HFFc6 (cell line): ENCODE results near the gene AMIGO1. TPM values are rescaled to one million over a fixed set of nuclear protein-coding genes. Genes with fewer than 3 reads are reported as not detected.
A peak's percentile ranks its signal among the peaks of the same experiment; 100 is the strongest.

Experiments used
- DNase-seq: peaks from one replicate; pipeline ENCODE4 v3.0.0-alpha.2; 2018
- H3K27ac Mint-ChIP-seq: 2 replicates; pipeline ENCODE4 v1.8.0; 2020; ENCODE audit warnings: mild to moderate bottlenecking, mixed read lengths
- H3K27me3 Mint-ChIP-seq: 2 replicates; pipeline ENCODE4 v1.8.0; 2021; ENCODE audit warnings: mild to moderate bottlenecking, moderate library complexity, mixed read lengths; ENCODE audit not compliant: insufficient read depth
- H3K36me3 Mint-ChIP-seq: 2 replicates; pipeline ENCODE4 v1.8.0; 2021; ENCODE audit warnings: low read depth, mixed read lengths
- H3K4me1 Mint-ChIP-seq: 2 replicates; pipeline ENCODE4 v1.8.0; 2020; ENCODE audit warnings: low read depth, mixed read lengths
- H3K4me3 Mint-ChIP-seq: 2 replicates; pipeline ENCODE4 v1.8.0; 2020; ENCODE audit warnings: mild to moderate bottlenecking, moderate library complexity, mixed read lengths
- H3K9me3 Mint-ChIP-seq: 2 replicates; pipeline ENCODE4 v1.8.0; 2020; ENCODE audit warnings: mild to moderate bottlenecking, mixed read lengths
- total RNA-seq, 6 experiments: library from RNA; stranded (reverse); fragmentation: NEBNext Ultra II Directional; extraction: Animal tissue kit (Norgen Biotek cat#: 25700); gene quantifications; 2 replicates in 1 of 6; 3 replicates in 5 of 6; pipeline ENCODE4 v1.2.3, GENCODE V29; 2021
- TF ChIP-seq, protein P1 (sequence below): fragments of 200-600 bp; sonication (generic); IDR thresholded peaks from 2 replicates; pipeline ENCODE4 v1.5.0; 2021; ENCODE audit warnings: antibody characterized with exemption, mild to moderate bottlenecking

Gene AMIGO1
- total RNA-seq, 6 experiments from 2014 or later, result 3.0 to 8.3 (median 4.3) TPM

DNA sequence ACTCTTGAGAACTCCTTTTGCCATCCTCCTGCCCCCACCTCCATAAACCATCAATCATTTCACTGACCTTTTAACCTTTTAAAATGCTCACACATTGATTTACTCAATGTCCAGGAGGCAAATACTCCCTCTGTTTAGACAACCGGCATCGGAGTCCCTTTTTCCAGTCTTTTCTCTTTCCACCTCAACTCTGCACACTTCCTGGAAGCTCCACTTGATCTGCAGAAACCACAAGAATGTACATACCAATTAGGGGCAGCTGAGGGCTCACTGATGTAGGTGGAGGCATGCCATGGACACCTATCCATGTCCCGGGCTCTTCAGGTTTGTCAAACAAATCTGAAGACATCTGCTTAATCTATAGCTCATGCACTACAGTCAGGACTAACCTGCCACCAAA is 5.3 kb upstream of the AMIGO1 start:
- Mint-ChIP-seq H3K36me3 (no peaks in the 10 kb centered on the region), H3K4me3 (no peak overlapping the region), H3K9me3 (no peaks in the 10 kb centered on the region), H3K27ac (no peak overlapping the region), H3K4me1 (peaks cover 37% of the 10 kb centered on the region), H3K27me3 (peaks cover 1% of the 10 kb centered on the region)
- TF ChIP-seq, protein P1, sequence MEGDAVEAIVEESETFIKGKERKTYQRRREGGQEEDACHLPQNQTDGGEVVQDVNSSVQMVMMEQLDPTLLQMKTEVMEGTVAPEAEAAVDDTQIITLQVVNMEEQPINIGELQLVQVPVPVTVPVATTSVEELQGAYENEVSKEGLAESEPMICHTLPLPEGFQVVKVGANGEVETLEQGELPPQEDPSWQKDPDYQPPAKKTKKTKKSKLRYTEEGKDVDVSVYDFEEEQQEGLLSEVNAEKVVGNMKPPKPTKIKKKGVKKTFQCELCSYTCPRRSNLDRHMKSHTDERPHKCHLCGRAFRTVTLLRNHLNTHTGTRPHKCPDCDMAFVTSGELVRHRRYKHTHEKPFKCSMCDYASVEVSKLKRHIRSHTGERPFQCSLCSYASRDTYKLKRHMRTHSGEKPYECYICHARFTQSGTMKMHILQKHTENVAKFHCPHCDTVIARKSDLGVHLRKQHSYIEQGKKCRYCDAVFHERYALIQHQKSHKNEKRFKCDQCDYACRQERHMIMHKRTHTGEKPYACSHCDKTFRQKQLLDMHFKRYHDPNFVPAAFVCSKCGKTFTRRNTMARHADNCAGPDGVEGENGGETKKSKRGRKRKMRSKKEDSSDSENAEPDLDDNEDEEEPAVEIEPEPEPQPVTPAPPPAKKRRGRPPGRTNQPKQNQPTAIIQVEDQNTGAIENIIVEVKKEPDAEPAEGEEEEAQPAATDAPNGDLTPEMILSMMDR, result no peak
- DNase-seq, result no peak

DNA sequence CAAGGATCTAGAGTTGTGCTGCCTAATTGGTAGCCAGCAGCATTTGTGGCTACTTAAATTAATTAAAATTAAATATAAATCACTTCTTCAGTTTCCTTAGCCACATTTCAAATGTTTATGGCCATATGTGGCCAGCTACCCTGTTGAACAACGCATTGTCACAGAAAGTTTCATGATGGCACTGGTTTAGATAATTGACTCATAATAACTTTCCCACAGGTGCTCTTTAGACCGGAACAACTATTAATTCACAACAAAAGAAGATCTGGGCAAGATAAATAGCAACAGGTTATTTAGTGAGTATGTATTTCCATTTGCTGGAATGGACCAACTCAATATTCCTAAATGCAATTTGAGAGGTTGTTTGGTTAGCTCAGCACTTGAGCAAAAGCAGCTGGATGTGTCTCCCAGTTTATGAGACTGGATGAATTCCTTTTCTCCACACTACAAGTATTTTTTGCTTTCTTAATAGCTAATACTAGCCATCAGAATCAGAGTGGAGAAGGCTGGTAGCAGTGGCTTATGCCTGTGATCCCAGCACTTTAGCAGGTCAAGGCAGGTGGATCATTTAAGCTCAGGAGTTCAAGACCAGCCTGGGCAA is 3.7 kb upstream of the AMIGO1 start:
- Mint-ChIP-seq H3K27ac (no peak overlapping the region), H3K4me1 (peaks cover 45% of the 10 kb centered on the region), H3K9me3 (no peaks in the 10 kb centered on the region), H3K4me3 (no peak overlapping the region), H3K36me3 (no peaks in the 10 kb centered on the region), H3K27me3 (peaks cover 3% of the 10 kb centered on the region)
- no peak for DNase-seq
- TF ChIP-seq, protein P1, result no peak

DNA sequence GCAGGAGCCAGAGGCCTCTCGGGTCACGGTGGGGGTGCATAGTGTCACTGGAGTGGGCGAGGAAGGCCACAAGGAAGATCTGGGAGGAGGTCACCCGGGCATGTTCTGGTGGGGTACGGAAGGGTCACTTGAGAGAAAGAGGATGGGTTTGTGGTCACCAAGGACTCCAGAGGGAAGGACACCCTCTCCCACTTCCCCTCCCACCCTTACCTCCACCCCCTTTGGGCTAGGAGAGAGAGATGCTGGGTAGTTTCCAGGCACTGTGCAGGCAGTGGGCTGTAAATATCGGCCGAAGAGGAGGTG is 703 bp downstream of the AMIGO1 start:
- no peak for DNase-seq
- TF ChIP-seq, protein P1, result no peak
- peaks cover 28% of the 10 kb centered on the region; the same call in 1 of the 2 replicates for H3K4me1 Mint-ChIP-seq
- no peaks in the 10 kb centered on the region for H3K9me3 Mint-ChIP-seq
- peak overlapping the region; percentile 85 for H3K4me3 Mint-ChIP-seq
- peaks cover 4% of the 10 kb centered on the region for H3K27me3 Mint-ChIP-seq
- H3K27ac Mint-ChIP-seq, result 0 out of 2 replicates have a peak overlapping the region, but pooled peaks have one; percentile 51
- H3K36me3 Mint-ChIP-seq, result no peaks in the 10 kb centered on the region

DNA sequence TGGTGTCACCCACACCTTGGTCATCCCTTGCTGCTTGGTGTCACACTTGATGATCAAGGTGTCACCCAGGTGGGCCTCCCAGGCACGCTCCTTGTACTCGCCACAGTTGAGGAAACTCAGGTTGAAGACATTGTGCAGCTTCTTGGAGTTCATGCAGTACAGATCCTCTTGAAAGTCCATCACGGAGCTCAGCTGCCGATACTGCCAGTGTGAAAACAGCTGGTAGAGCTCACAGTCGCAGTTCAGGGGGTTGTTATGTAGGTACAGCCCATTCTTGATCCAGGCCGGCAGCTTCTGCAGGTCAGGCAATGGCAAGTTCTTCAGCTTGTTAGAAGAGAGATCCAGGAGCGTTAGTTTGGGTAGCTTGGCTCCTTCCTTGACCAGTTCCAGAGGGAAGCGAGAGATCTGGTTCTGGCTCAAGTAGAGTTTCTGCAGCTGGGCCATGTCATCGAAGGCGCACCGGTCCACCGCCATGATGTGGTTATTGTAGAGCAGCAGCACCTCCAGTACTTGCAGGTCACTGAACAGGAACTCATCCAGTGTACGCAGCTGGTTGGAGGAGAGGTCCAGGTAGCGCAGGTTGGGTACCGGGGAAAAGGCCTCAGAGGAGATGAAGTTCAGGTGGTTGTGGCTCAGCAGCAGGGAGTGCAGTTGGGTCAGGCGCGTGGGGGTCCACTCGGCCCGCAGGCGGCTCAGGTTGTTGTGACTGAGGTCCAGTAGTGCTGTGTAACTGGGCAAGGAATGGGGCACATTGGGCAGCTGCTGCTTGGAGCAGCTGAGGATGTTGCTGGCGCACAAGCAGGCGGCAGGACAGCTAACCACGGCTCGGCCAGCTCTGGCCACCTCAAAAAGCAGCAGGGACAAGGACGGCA is 1.3 kb downstream of the AMIGO1 start:
- peaks cover 28% of the 10 kb centered on the region; the same call in 1 of the 2 replicates for H3K4me1 Mint-ChIP-seq
- DNase-seq, result no peak
- 0 out of 2 replicates have a peak overlapping the region, but pooled peaks have one; percentile 51 for H3K27ac Mint-ChIP-seq
- no peaks in the 10 kb centered on the region for H3K9me3 Mint-ChIP-seq
- TF ChIP-seq, protein P1, result no peak
- H3K36me3 Mint-ChIP-seq, result no peaks in the 10 kb centered on the region
- peak overlapping the region; percentile 85 for H3K4me3 Mint-ChIP-seq
- peaks cover 4% of the 10 kb centered on the region for H3K27me3 Mint-ChIP-seq

DNA sequence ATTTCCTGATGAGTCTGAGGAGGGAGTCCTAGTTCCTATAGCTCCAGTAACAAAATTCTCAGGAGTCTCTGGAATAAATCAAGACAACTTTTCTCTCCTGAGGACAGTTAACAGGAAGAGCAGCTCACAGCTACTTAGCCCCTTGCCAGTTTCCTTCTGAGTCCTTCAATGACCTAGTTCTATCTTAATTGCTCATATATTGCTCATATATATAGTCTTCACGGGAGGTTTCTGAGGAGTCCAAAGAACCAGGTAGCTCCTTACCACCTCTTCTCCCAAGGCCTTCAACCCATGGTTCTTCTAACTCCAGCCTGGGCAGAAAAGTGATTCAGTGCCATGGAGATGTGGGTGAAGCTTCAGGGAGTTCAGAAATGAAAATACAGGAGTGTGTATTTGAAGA is 4.6 kb downstream of the AMIGO1 start:
- peaks cover 6% of the 10 kb centered on the region for H3K27me3 Mint-ChIP-seq
- H3K9me3 Mint-ChIP-seq, result no peaks in the 10 kb centered on the region
- no peak overlapping the region for H3K27ac Mint-ChIP-seq
- H3K36me3 Mint-ChIP-seq, result no peaks in the 10 kb centered on the region
- TF ChIP-seq, protein P1, result no peak
- DNase-seq, result no peak
- no peak overlapping the region for H3K4me3 Mint-ChIP-seq
- peaks cover 52% of the 10 kb centered on the region for H3K4me1 Mint-ChIP-seq
